ENCODE data around the gene PEX5L.

The PEX5L gene

DNA sequence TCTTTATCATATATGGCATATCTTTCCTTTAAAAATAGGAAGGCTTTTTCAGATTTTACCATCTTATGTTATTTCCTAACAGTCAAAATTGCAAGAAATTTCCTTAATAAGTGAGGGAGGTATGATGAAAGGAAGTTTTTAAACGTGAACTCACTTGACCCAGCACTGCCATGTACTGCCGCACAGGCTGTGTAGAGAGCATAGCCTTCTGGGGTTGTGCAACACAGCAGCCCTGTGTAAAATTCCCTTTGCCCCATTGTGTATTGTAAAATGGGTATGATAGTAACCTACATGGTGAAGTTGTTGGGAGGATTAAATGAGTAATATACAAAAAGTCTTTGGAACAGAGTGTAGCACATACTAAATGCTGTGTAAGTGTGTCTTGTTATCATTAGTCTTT lies 78.6 kb downstream of the PEX5L start:
- TF ChIP-seq TAF1 (IDR thresholded peaks at IDR 0.05; ENCODE audit: borderline replicate concordance, insufficient read depth, low read length) (no peak), FOXP2 (optimal IDR thresholded peaks at IDR 0.05; ENCODE audit: borderline replicate concordance, extremely low read depth, extremely low read length, insufficient read depth) (no peak), REST (IDR thresholded peaks at IDR 0.05; ENCODE audit: insufficient read depth in 1 of 2, low read depth in 2 of 2, low read length in 2 of 2) (no peak), SIN3A (IDR thresholded peaks at IDR 0.05; ENCODE audit: borderline replicate concordance, insufficient read depth, low read length) (no peak), POLR2AphosphoS5 (IDR thresholded peaks at IDR 0.05; ENCODE audit: low read depth, low read length) (no peak)

DNA sequence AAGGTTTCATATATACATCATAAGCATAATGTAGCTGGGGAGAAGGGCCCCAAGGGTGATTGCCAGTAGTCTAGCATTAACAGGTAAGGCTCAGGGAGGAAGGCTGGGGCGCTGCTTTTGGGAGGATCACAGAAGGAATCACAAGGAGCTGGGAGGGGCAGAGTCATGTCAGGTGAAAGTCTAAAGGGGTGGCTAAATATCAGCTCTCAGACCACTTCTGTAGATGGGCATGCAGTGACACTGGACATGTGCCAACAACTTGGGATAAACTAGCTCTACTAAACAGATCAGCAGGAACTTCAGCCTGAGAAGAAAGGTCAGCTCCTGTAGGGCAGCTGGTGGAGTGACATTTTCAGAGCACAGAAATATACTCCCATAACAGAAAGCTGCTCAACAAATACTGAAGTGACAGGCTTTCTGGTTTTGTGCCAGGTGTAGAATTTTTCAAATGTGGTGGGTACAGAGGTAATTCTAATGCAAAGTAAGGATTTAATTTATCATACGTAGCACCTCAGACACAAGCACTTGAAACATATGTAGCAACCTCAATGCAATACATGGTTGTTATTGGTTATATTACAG lies 79.4 kb downstream of the PEX5L start:
- TF ChIP-seq POLR2AphosphoS5 (IDR thresholded peaks at IDR 0.05; ENCODE audit: low read depth, low read length) (no peak), TAF1 (IDR thresholded peaks at IDR 0.05; ENCODE audit: borderline replicate concordance, insufficient read depth, low read length) (no peak), SIN3A (IDR thresholded peaks at IDR 0.05; ENCODE audit: borderline replicate concordance, insufficient read depth, low read length) (no peak), FOXP2 (optimal IDR thresholded peaks at IDR 0.05; ENCODE audit: borderline replicate concordance, extremely low read depth, extremely low read length, insufficient read depth) (no peak), REST (IDR thresholded peaks at IDR 0.05; ENCODE audit: insufficient read depth in 1 of 2, low read depth in 2 of 2, low read length in 2 of 2) (no peak)

GRCh38 chr3:179956416-179956830 lies 80.3 kb downstream of the PEX5L start:
- TF ChIP-seq REST (IDR thresholded peaks at IDR 0.05; ENCODE audit: insufficient read depth in 1 of 2, low read depth in 2 of 2, low read length in 2 of 2) (no peak), TAF1 (IDR thresholded peaks at IDR 0.05; ENCODE audit: borderline replicate concordance, insufficient read depth, low read length) (no peak), POLR2AphosphoS5 (IDR thresholded peaks at IDR 0.05; ENCODE audit: low read depth, low read length) (no peak), SIN3A (IDR thresholded peaks at IDR 0.05; ENCODE audit: borderline replicate concordance, insufficient read depth, low read length) (no peak), FOXP2 (optimal IDR thresholded peaks at IDR 0.05; ENCODE audit: borderline replicate concordance, extremely low read depth, extremely low read length, insufficient read depth) (no peak)

DNA sequence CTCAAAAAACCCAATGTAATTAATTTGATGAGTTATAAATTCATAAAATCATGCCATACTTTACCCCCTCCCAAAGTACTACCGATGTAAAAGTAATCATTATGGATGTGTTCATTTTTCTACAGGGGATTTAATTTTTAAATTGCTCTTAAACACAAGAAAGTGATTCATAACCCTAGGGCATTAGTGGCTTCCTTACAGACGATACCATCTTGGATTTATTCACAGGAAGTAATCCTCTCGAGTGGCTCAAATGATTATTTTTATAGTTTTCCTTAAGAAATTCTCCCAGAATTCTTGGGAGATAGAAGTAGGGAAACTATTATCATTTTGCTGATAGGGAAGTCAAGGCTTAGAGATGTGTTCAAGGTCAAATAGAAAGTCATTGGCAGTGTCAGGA lies 80.9 kb downstream of the PEX5L start:
- no peak for TF ChIP-seq SIN3A (IDR thresholded peaks at IDR 0.05; ENCODE audit: borderline replicate concordance, insufficient read depth, low read length)

DNA sequence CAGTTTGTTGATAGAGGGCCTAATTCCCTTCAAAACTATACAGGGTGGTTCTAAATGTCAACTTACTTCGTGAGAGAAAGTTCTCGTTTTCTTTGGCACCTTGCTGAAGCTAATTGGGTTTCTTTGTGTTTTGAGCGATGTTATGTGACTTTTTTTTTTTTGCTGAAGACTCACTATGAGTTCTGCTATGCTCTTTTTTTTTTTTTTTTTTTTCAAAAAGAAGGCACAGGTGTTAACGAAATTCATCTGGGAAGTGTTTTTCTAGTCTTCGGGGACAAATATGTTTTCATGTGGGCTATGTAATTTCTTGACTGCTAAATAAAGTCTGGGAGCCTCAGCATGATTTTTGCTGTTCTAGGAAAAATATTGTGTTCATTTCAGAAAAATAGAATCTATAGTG lies 81.5 kb downstream of the PEX5L start:
- TF ChIP-seq REST (IDR thresholded peaks at IDR 0.05; ENCODE audit: insufficient read depth in 1 of 2, low read depth in 2 of 2, low read length in 2 of 2): no peak
- TF ChIP-seq POLR2AphosphoS5 (IDR thresholded peaks at IDR 0.05; ENCODE audit: low read depth, low read length): no peak
- TF ChIP-seq SIN3A (IDR thresholded peaks at IDR 0.05; ENCODE audit: borderline replicate concordance, insufficient read depth, low read length): no peak
- TF ChIP-seq TAF1 (IDR thresholded peaks at IDR 0.05; ENCODE audit: borderline replicate concordance, insufficient read depth, low read length): no peak
- TF ChIP-seq FOXP2 (optimal IDR thresholded peaks at IDR 0.05; ENCODE audit: borderline replicate concordance, extremely low read depth, extremely low read length, insufficient read depth): no peak

Data from PFSK-1 (cell line).